Endothelial cell of umbilical vein (primary cell): ENCODE measurements around the gene COL9A3.

Experiments
- FOS ChIP-seq: IDR thresholded peaks from 2 replicates; pipeline ENCODE4 v1.6.1; 2011; ENCODE audit warnings: mild to moderate bottlenecking, low read length, moderate library complexity, borderline replicate concordance; ENCODE audit not compliant: insufficient read depth
- JUN ChIP-seq: IDR thresholded peaks from 2 replicates; pipeline ENCODE4 v1.6.1; 2011; ENCODE audit warnings: borderline replicate concordance, low read depth; ENCODE audit not compliant: insufficient read length, insufficient read depth
- MYC ChIP-seq: IDR thresholded peaks from one replicate; pipeline ENCODE4 v1.6.1; 2011; ENCODE audit warnings: mild to moderate bottlenecking, low read depth, low read length
- POLR2A ChIP-seq: IDR thresholded peaks from 2 replicates; pipeline ENCODE4 v1.6.1; 2012; ENCODE audit warnings: low read depth, mild to moderate bottlenecking, control low read depth, low read length
- POLR2AphosphoS5 ChIP-seq: IDR thresholded peaks from 2 replicates; pipeline ENCODE4 v1.6.1; 2012; ENCODE audit warnings: low read depth, mild to moderate bottlenecking, control low read depth, low read length, moderate library complexity; ENCODE audit not compliant: insufficient read depth
- TF ChIP-seq, protein P1 (sequence below), 2 donors: IDR thresholded peaks; 1 replicate in 1 of 2; 2 replicates in 1 of 2; pipeline ENCODE4 v1.5.1; 2011; ENCODE audit warnings: low read length in 2 of 2, mild to moderate bottlenecking in 2 of 2, moderate library complexity in 2 of 2, control low read depth in 1 of 2, inconsistent platforms in 1 of 2, low read depth in 1 of 2; ENCODE audit not compliant: insufficient read depth in 1 of 2; ENCODE audit errors: extremely low read depth in 1 of 2
- TF ChIP-seq, protein P2 (sequence below): IDR thresholded peaks from 2 replicates; pipeline ENCODE4 v1.6.1; 2011; ENCODE audit not compliant: insufficient read depth, insufficient read length

DNA sequence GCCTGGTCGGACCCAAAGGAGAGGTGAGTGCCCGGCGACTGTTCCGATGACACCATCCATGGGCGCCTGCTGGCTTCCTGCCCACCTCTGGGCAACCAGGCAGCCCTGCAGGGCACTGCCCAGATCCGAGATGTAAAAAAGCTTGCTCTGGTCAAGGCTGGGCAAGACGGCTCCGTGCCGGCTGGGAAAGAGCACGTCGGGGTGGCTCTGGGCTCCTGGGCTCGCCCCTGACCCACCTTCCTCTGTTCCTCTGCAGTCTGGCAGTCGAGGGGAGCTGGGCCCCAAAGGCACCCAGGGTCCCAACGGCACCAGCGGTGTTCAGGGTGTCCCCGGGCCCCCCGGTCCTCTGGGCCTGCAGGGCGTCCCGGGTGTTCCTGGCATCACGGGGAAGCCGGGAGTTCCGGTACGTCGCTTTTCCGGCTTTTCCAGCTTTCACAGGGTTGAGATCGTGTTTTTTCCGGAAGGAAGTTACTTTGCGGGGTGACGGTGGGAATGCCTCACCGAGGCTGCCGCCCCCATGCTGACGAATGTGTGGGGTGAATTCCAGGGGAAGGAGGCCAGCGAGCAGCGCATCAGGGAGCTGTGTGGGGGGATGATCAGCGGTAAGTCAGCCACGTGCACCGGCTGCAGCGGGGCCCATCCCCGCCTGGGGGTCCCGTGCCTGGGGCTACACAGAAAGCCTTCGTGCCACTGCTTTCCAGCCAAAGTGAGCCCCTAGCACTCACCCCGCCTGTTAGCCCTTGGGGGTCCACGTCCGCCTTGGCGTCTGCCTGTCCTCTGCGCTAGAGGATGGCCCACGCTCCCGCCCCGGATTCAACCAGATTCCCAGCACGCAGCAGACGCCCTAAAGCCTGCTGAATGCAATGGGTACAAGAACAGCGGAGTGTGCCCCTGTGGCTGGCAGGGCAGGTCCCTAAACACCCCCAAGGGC, 19.3 kb downstream of the COL9A3 start:
- TF ChIP-seq, protein P1, sequence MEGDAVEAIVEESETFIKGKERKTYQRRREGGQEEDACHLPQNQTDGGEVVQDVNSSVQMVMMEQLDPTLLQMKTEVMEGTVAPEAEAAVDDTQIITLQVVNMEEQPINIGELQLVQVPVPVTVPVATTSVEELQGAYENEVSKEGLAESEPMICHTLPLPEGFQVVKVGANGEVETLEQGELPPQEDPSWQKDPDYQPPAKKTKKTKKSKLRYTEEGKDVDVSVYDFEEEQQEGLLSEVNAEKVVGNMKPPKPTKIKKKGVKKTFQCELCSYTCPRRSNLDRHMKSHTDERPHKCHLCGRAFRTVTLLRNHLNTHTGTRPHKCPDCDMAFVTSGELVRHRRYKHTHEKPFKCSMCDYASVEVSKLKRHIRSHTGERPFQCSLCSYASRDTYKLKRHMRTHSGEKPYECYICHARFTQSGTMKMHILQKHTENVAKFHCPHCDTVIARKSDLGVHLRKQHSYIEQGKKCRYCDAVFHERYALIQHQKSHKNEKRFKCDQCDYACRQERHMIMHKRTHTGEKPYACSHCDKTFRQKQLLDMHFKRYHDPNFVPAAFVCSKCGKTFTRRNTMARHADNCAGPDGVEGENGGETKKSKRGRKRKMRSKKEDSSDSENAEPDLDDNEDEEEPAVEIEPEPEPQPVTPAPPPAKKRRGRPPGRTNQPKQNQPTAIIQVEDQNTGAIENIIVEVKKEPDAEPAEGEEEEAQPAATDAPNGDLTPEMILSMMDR (IDR thresholded peaks at IDR 0.05; ENCODE audit: extremely low read depth in 1 of 2, insufficient read depth in 1 of 2, low read depth in 1 of 2, low read length in 2 of 2) = no peak
- TF ChIP-seq POLR2AphosphoS5 = no peak
- TF ChIP-seq FOS = no peak
- no peak for TF ChIP-seq POLR2A
- TF ChIP-seq MYC = no peak
- TF ChIP-seq, protein P2, sequence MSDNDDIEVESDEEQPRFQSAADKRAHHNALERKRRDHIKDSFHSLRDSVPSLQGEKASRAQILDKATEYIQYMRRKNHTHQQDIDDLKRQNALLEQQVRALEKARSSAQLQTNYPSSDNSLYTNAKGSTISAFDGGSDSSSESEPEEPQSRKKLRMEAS = no peak
- no peak for TF ChIP-seq JUN
